Measurements from ENCODE around the gene CRB2. TPM values are rescaled to one million over a fixed set of nuclear protein-coding genes. Genes with fewer than 3 reads are reported as not detected.

The CRB2 gene
- total RNA-seq, 6 experiments from 2014 or later: not detected

- no peaks in the 10 kb centered on the region for H3K36me3 ChIP-seq
- intact Hi-C loops (cut with DNase I): no loop called here
These were observed 55.2 kb downstream of the CRB2 start for GRCh38 chr9:123411191-123411590.

GRCh38 chr9:123411636-123412035, 55.6 kb downstream of the CRB2 start:
- H3K4me1 ChIP-seq: no peaks in the 10 kb centered on the region
- H3K4me3 ChIP-seq: no peak overlapping the region
- TF ChIP-seq POLR2A (IDR thresholded peaks at IDR 0.05) (no peak), CTCF (IDR thresholded peaks at IDR 0.05) (no peak)
- 100% methylated on average over 1 of the region's 11 CpGs for WGBS (ENCODE audit: insufficient coverage, low coverage, low lambda C conversion rate, missing lambda C conversion rate)
- no peak overlapping the region for H3K27ac ChIP-seq
- H3K27me3 ChIP-seq: no peaks in the 10 kb centered on the region
- intact Hi-C loops (cut with DNase I): no loop called here
- H3K9me3 ChIP-seq: no peaks in the 10 kb centered on the region
- H3K36me3 ChIP-seq: no peaks in the 10 kb centered on the region
- ATAC-seq (no peak), DNase-seq (peak in 1 of 3 donors; percentile 20)

More at GRCh38 chr9:123411191-123411590, 55.2 kb downstream of the CRB2 start:
- TF ChIP-seq CTCF (IDR thresholded peaks at IDR 0.05): no peak
- no peak overlapping the region for H3K27ac ChIP-seq
- no peaks in the 10 kb centered on the region for H3K4me1 ChIP-seq
- H3K27me3 ChIP-seq: no peaks in the 10 kb centered on the region
- H3K4me3 ChIP-seq: no peak overlapping the region
- DNase-seq: peak in 1 of 3 donors; percentile 35
- 90% methylated on average over 6 of the region's 10 CpGs for WGBS (ENCODE audit: insufficient coverage, low coverage, low lambda C conversion rate, missing lambda C conversion rate)
- H3K9me3 ChIP-seq: no peaks in the 10 kb centered on the region
- ATAC-seq: no peak

- no peaks in the 10 kb centered on the region for H3K9me3 ChIP-seq
- H3K4me3 ChIP-seq: no peak overlapping the region
- TF ChIP-seq POLR2A (IDR thresholded peaks at IDR 0.05) (no peak), CTCF (IDR thresholded peaks at IDR 0.05) (no peak)
- intact Hi-C loops (cut with DNase I): no loop called here
- no peak overlapping the region for H3K27ac ChIP-seq
- DNase-seq: peak in 1 of 3 donors; percentile 33
- H3K4me1 ChIP-seq: no peaks in the 10 kb centered on the region
- no peaks in the 10 kb centered on the region for H3K36me3 ChIP-seq
- 93% methylated on average over 3 of the region's 18 CpGs for WGBS (ENCODE audit: insufficient coverage, low coverage, low lambda C conversion rate, missing lambda C conversion rate)
- no peaks in the 10 kb centered on the region for H3K27me3 ChIP-seq
- no peak for ATAC-seq
These were observed 56.3 kb downstream of the CRB2 start for GRCh38 chr9:123412171-123412820.

- WGBS (ENCODE audit: insufficient coverage, low coverage, low lambda C conversion rate, missing lambda C conversion rate): 92% methylated on average over 6 of the region's 7 CpGs
- H3K27ac ChIP-seq: no peak overlapping the region
- ATAC-seq (no peak), DNase-seq (peak in 1 of 3 donors; percentile 7)
- intact Hi-C loops (cut with DNase I): no loop called here
- no peak overlapping the region for H3K4me3 ChIP-seq
- TF ChIP-seq CTCF (IDR thresholded peaks at IDR 0.05): no peak
- no peak for TF ChIP-seq POLR2A (IDR thresholded peaks at IDR 0.05)
- H3K4me1 ChIP-seq: no peaks in the 10 kb centered on the region
- H3K27me3 ChIP-seq: no peaks in the 10 kb centered on the region
- H3K36me3 ChIP-seq: no peaks in the 10 kb centered on the region
- no peaks in the 10 kb centered on the region for H3K9me3 ChIP-seq
These were observed 58.2 kb downstream of the CRB2 start for GRCh38 chr9:123414204-123414603.
